SU-DHL-6 (cell line): ENCODE data around the gene CALM3.

Source experiments
- H2AFZ ChIP-seq: fragments of 200-600 bp; sonication (generic); 2 replicates; pipeline ENCODE4 v1.6.1; 2014; ENCODE audit warnings: low read depth, mild to moderate bottlenecking, moderate library complexity, mixed read lengths, antibody characterized with exemption, low read length; ENCODE audit not compliant: severe bottlenecking
- H3F3A ChIP-seq: fragments of 200-600 bp; shearing (Covaris generic); 2 replicates; pipeline ENCODE4 v1.6.0; 2016; ENCODE audit warnings: antibody characterized with exemption, mild to moderate bottlenecking; ENCODE audit not compliant: insufficient read depth
- H3K27ac ChIP-seq: fragments of 200-600 bp; sonication (generic); 2 replicates; pipeline ENCODE4 v1.5.1; 2016; ENCODE audit warnings: low read depth, mild to moderate bottlenecking, low read length, moderate library complexity, mixed read lengths
- H3K27me3 ChIP-seq: fragments of 200-600 bp; sonication (generic), shearing (Covaris generic); 2 replicates; pipeline ENCODE4 v1.6.0; 2014; ENCODE audit warnings: mild to moderate bottlenecking, low read length
- H3K36me3 ChIP-seq: fragments of 200-600 bp; sonication (generic); 2 replicates; pipeline ENCODE4 v1.6.1; 2014; ENCODE audit warnings: mild to moderate bottlenecking, low read length, mixed read lengths
- H3K4me2 ChIP-seq: fragments of 300-600, 200-600 bp; shearing (Covaris generic), sonication (generic); 2 replicates; pipeline ENCODE4 v1.6.0; 2014; ENCODE audit warnings: low read length, low read depth, mild to moderate bottlenecking; ENCODE audit not compliant: poor library complexity, severe bottlenecking
- H3K4me3 ChIP-seq: fragments of 200-600 bp; sonication (generic); 2 replicates; pipeline ENCODE4 v1.5.1; 2014; ENCODE audit warnings: antibody characterized with exemption, low read length, mild to moderate bottlenecking, mixed read lengths; ENCODE audit not compliant: insufficient read depth, poor library complexity, severe bottlenecking
- H3K79me2 ChIP-seq: fragments of 200-600 bp; sonication (generic); 2 replicates; pipeline ENCODE4 v1.6.1; 2014; ENCODE audit warnings: mild to moderate bottlenecking, low read length, moderate library complexity; ENCODE audit not compliant: insufficient read depth
- H3K9ac ChIP-seq: fragments of 200-600 bp; sonication (generic); 2 replicates; pipeline ENCODE4 v1.7.0; 2014; ENCODE audit warnings: mild to moderate bottlenecking, low read length
- H3K9me2 ChIP-seq: fragments of 200-600 bp; sonication (generic); replicated peaks from 2 replicates; pipeline ENCODE4 v1.6.1; 2014; ENCODE audit warnings: low read length; ENCODE audit not compliant: insufficient read depth
- H3K9me3 ChIP-seq: fragments of 200-600 bp; sonication (generic); 2 replicates; pipeline ENCODE4 v1.6.1; 2014; ENCODE audit warnings: low read length, mixed read lengths; ENCODE audit not compliant: insufficient read depth
- H4K20me1 ChIP-seq: fragments of 200-600 bp; sonication (generic); 2 replicates; pipeline ENCODE4 v1.6.1; 2014; ENCODE audit warnings: low read depth, mild to moderate bottlenecking, antibody characterized with exemption, low read length, moderate library complexity, mixed read lengths
- EZH2phosphoT487 ChIP-seq: fragments of 200-600 bp; sonication (generic), shearing (Covaris generic); conservative IDR thresholded peaks from 2 replicates; pipeline ENCODE4 v1.6.1; 2018; ENCODE audit warnings: mild to moderate bottlenecking, antibody characterized with exemption, low read length, moderate library complexity, mixed read lengths
- TF ChIP-seq, protein P1 (sequence below): fragments of 200-600 bp; sonication (generic); IDR thresholded peaks from one replicate; pipeline ENCODE4 v1.5.1; 2017; ENCODE audit warnings: antibody characterized with exemption, mild to moderate bottlenecking, low read length, moderate library complexity; ENCODE audit not compliant: insufficient read depth, poor library complexity, severe bottlenecking

Gene CALM3

DNA sequence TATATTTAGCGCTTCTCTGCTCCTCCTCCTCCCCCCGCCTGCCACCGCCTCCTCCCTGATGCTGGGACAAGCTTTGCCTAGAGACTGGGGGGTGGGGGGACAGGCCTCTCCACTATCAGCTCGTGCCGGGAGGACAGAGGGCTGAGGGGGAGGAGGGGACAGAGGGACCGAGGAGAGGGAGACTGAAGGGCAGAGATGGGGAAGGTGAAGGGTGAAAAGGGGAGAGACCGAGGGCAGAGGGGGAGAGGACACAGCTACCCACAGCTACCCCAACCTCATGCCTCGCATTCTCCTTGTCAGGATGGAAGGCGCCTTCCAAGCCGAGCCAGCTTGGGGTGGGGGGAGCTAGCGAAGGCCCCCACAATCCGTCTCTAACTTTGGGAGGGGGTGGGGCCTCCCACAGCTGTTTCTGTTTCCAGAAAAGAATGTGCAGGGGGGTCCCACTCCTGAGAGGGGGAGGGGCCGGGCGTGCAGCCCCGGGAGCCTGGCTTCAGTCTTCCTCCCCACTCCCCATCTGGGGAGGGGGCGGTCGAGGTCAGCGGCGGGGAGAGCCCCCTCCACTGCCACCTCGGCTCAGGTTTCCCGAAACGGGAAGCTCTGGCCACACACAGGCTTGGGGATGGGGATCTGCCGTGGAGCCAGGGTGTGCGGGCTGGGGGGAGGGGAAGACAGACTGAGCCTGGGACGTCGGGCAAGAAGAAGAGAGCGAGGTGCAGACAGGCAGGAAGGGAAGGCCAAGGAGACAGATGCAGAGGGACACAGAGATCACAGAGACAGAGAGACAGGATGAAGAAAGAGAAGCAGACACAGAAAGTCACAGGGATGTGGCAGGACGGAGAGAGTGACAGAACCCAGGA, 58.2 kb downstream of the CALM3 start:
- Histone ChIP-seq H4K20me1 (no peaks in the 10 kb centered on the region), H3K36me3 (no peaks in the 10 kb centered on the region), H3K4me2 (peak overlapping the region; percentile 62), H3K27me3 (no peaks in the 10 kb centered on the region), H2AFZ (no peak overlapping the region), H3K9me2 (no peaks in the 10 kb centered on the region), H3K27ac (no peak overlapping the region), H3K9ac (no peak overlapping the region), H3K9me3 (no peaks in the 10 kb centered on the region), H3K4me3 (no peak overlapping the region), H3F3A (peaks cover 4% of the 10 kb centered on the region), H3K79me2 (no peaks in the 10 kb centered on the region)
- no peak for TF ChIP-seq EZH2phosphoT487
- TF ChIP-seq, protein P1, sequence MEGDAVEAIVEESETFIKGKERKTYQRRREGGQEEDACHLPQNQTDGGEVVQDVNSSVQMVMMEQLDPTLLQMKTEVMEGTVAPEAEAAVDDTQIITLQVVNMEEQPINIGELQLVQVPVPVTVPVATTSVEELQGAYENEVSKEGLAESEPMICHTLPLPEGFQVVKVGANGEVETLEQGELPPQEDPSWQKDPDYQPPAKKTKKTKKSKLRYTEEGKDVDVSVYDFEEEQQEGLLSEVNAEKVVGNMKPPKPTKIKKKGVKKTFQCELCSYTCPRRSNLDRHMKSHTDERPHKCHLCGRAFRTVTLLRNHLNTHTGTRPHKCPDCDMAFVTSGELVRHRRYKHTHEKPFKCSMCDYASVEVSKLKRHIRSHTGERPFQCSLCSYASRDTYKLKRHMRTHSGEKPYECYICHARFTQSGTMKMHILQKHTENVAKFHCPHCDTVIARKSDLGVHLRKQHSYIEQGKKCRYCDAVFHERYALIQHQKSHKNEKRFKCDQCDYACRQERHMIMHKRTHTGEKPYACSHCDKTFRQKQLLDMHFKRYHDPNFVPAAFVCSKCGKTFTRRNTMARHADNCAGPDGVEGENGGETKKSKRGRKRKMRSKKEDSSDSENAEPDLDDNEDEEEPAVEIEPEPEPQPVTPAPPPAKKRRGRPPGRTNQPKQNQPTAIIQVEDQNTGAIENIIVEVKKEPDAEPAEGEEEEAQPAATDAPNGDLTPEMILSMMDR = no peak

DNA sequence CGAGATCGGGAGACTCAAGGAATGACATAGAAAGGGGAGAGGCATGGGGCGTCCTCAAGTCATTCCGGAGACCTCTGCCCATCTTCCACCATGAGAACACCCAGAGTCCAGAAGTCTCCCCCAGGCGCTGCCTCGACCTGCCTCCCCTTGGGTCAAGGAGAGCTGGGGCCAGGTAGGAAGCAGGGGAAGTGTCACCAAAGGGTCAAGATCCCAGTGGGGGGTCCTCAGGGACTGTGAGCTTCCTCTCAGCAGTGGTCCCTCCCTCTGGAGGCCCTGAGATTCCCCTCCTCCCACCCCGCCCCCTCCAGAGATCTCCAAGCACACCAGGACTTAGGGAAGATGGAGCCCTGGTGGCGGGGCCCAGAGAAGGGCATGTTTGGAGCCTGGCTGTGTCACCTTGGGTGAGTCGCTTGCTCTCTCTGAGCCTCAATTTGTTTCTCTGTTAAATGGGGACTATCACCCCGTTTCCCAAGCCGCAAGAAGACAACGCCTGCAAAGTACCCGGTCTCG, 58.9 kb downstream of the CALM3 start:
- Histone ChIP-seq H3K9me3 (no peaks in the 10 kb centered on the region), H3K79me2 (no peaks in the 10 kb centered on the region), H3K4me2 (peak overlapping the region; percentile 62), H2AFZ (peak overlapping the region; percentile 84), H3K9ac (peak overlapping the region; percentile 52), H3F3A (peaks cover 4% of the 10 kb centered on the region), H3K4me3 (peak overlapping the region; percentile 53), H3K27ac (no peak overlapping the region), H3K36me3 (no peaks in the 10 kb centered on the region), H4K20me1 (no peaks in the 10 kb centered on the region), H3K27me3 (no peaks in the 10 kb centered on the region), H3K9me2 (no peaks in the 10 kb centered on the region)
- TF ChIP-seq, protein P1 = no peak
- no peak for TF ChIP-seq EZH2phosphoT487
